ENCODE data around the gene SCAMP5. TPM values are rescaled to one million over a fixed set of nuclear protein-coding genes. Genes with fewer than 3 reads are reported as not detected.

SCAMP5 gene
- total and polyA plus RNA-seq, 2 of the 13 experiments (the other 11 are each of a cell fraction or from before 2014, with no cell fraction given), result 34.3 to 49.0 TPM

DNA sequence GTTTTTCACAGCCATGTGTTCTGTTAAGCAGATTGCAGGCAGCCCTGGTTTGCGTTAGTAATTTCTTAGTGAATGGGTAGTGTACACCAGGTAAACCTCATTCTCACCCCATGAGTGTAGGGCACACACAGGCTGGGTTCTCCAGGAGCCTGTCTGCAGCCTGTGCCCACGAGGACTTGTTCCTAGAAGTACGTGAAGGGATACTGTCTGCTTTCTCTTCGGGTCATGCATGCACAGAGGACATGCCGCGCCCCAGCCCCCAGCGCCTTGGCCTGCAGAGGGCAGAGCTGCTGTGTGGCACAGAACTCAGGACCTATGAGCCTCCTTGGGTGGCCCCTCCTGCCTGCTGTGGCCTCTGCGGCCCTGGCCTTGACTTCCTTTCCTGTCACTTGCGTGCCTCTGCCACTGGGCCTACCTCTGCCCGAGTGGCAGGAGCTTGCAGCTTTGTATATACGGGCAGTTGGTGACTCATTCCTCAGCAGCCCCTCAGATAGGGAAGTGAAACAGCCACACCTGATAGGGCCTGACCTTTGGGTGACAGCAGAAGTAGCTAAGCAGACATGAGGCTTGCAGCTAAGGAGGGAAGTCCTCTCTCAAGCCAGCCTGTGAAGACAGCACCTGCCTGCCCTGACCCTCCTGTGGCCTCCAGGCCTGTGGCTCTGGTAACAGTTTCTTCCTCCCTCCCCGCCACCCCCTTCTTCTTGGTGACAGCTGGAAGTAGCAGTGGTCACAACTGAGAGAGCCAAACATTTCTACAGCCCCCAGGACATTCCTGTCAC, 47.6 kb downstream of the SCAMP5 start (continued):
- TF ChIP-seq, protein P1, sequence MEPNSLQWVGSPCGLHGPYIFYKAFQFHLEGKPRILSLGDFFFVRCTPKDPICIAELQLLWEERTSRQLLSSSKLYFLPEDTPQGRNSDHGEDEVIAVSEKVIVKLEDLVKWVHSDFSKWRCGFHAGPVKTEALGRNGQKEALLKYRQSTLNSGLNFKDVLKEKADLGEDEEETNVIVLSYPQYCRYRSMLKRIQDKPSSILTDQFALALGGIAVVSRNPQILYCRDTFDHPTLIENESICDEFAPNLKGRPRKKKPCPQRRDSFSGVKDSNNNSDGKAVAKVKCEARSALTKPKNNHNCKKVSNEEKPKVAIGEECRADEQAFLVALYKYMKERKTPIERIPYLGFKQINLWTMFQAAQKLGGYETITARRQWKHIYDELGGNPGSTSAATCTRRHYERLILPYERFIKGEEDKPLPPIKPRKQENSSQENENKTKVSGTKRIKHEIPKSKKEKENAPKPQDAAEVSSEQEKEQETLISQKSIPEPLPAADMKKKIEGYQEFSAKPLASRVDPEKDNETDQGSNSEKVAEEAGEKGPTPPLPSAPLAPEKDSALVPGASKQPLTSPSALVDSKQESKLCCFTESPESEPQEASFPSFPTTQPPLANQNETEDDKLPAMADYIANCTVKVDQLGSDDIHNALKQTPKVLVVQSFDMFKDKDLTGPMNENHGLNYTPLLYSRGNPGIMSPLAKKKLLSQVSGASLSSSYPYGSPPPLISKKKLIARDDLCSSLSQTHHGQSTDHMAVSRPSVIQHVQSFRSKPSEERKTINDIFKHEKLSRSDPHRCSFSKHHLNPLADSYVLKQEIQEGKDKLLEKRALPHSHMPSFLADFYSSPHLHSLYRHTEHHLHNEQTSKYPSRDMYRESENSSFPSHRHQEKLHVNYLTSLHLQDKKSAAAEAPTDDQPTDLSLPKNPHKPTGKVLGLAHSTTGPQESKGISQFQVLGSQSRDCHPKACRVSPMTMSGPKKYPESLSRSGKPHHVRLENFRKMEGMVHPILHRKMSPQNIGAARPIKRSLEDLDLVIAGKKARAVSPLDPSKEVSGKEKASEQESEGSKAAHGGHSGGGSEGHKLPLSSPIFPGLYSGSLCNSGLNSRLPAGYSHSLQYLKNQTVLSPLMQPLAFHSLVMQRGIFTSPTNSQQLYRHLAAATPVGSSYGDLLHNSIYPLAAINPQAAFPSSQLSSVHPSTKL (CRISPR knock-in tag; IDR thresholded peaks at IDR 0.05), result peak; percentile 93
- TF ChIP-seq, protein P2, sequence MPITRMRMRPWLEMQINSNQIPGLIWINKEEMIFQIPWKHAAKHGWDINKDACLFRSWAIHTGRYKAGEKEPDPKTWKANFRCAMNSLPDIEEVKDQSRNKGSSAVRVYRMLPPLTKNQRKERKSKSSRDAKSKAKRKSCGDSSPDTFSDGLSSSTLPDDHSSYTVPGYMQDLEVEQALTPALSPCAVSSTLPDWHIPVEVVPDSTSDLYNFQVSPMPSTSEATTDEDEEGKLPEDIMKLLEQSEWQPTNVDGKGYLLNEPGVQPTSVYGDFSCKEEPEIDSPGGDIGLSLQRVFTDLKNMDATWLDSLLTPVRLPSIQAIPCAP (CRISPR knock-in tag; IDR thresholded peaks at IDR 0.05; ENCODE audit: low read depth), result no peak
- TF ChIP-seq, protein P3, sequence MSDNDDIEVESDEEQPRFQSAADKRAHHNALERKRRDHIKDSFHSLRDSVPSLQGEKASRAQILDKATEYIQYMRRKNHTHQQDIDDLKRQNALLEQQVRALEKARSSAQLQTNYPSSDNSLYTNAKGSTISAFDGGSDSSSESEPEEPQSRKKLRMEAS (IDR thresholded peaks at IDR 0.05), result peak; percentile 67
- TF ChIP-seq HMGA1 (CRISPR knock-in tag; conservative IDR thresholded peaks at IDR 0.05) (no peak), ZNF619 (CRISPR knock-in tag; IDR thresholded peaks at IDR 0.05) (peak; percentile 54; the same call in 1 of the 2 replicates), SP1 (IDR thresholded peaks at IDR 0.05) (no peak), SP1 (CRISPR knock-in tag; IDR thresholded peaks at IDR 0.05) (0 out of 2 replicates have a peak, but pooled peaks have one; percentile 47), SP5 (CRISPR knock-in tag; IDR thresholded peaks at IDR 0.05; ENCODE audit: borderline replicate concordance, low read depth) (peak; percentile 15; the same call in 1 of the 2 replicates), ZNF501 (CRISPR knock-in tag; IDR thresholded peaks at IDR 0.05) (peak; percentile 63; the same call in 1 of the 2 replicates), ZBTB1 (CRISPR knock-in tag; IDR thresholded peaks at IDR 0.05; ENCODE audit: borderline replicate concordance) (no peak), ZFP1 (CRISPR knock-in tag; IDR thresholded peaks at IDR 0.05) (peak; percentile 26; the same call in 1 of the 2 replicates), RFXANK (CRISPR knock-in tag; IDR thresholded peaks at IDR 0.05) (peak; percentile 60; the same call in 1 of the 2 replicates), CHD2 (IDR thresholded peaks at IDR 0.05; ENCODE audit: low read depth, low read length) (0 out of 2 replicates have a peak, but pooled peaks have one; percentile 4), ASH2L (IDR thresholded peaks at IDR 0.05; ENCODE audit: insufficient read length, low read depth, low read length) (no peak), HNF4G (IDR thresholded peaks at IDR 0.05; ENCODE audit: borderline replicate concordance, low read depth, low read length) (no peak; the same call in 1 of the 2 replicates), HNF4G (CRISPR knock-in tag; IDR thresholded peaks at IDR 0.05; ENCODE audit: borderline replicate concordance, low read depth) (peak; percentile 86), FOXK2 (IDR thresholded peaks at IDR 0.05) (no peak), REPIN1 (CRISPR knock-in tag; IDR thresholded peaks at IDR 0.05; ENCODE audit: borderline replicate concordance, low read depth) (peak; percentile 92), ATF1 (CRISPR knock-in tag; IDR thresholded peaks at IDR 0.05) (no peak)
- TF ChIP-seq, protein P4, sequence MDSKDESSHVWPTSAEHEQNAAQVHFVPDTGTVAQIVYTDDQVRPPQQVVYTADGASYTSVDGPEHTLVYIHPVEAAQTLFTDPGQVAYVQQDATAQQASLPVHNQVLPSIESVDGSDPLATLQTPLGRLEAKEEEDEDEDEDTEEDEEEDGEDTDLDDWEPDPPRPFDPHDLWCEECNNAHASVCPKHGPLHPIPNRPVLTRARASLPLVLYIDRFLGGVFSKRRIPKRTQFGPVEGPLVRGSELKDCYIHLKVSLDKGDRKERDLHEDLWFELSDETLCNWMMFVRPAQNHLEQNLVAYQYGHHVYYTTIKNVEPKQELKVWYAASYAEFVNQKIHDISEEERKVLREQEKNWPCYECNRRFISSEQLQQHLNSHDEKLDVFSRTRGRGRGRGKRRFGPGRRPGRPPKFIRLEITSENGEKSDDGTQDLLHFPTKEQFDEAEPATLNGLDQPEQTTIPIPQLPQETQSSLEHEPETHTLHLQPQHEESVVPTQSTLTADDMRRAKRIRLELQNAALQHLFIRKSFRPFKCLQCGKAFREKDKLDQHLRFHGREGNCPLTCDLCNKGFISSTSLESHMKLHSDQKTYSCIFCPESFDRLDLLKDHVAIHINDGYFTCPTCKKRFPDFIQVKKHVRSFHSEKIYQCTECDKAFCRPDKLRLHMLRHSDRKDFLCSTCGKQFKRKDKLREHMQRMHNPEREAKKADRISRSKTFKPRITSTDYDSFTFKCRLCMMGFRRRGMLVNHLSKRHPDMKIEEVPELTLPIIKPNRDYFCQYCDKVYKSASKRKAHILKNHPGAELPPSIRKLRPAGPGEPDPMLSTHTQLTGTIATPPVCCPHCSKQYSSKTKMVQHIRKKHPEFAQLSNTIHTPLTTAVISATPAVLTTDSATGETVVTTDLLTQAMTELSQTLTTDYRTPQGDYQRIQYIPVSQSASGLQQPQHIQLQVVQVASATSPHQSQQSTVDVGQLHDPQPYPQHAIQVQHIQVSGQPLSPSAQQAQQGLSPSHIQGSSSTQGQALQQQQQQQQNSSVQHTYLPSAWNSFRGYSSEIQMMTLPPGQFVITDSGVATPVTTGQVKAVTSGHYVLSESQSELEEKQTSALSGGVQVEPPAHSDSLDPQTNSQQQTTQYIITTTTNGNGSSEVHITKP (CRISPR knock-in tag; IDR thresholded peaks at IDR 0.05; ENCODE audit: low read depth), result peak; percentile 33; the same call in 1 of the 2 replicates
- TF ChIP-seq, protein P5, sequence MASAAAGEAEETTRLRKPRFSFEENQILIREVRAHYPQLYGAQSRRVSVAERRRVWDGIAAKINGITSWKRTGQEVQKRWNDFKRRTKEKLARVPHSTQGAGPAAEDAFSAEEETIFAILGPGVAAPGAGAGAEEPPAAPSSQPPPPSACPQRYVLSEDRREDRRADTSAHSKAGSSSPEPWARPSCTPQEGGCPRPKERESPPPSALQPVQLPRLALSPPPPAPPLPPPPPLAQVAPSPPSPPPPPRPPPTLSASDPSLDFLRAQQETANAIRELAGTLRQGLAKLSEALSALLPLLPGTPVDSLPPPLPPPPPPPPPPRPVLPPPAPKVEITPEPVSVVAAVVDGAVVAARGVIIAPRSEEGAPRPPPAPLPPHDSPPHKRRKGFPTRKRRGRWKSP (CRISPR knock-in tag; IDR thresholded peaks at IDR 0.05), result peak; percentile 79

All from HepG2 (cell line).